Epidermal melanocyte (primary cell): ENCODE results near the gene PPP1R9A.

Experiments used
- DNase-seq: peaks from one replicate; pipeline ENCODE4 v3.0.0; 2011; ENCODE audit warnings: low spot score; ENCODE audit not compliant: insufficient read length

PPP1R9A gene

DNA sequence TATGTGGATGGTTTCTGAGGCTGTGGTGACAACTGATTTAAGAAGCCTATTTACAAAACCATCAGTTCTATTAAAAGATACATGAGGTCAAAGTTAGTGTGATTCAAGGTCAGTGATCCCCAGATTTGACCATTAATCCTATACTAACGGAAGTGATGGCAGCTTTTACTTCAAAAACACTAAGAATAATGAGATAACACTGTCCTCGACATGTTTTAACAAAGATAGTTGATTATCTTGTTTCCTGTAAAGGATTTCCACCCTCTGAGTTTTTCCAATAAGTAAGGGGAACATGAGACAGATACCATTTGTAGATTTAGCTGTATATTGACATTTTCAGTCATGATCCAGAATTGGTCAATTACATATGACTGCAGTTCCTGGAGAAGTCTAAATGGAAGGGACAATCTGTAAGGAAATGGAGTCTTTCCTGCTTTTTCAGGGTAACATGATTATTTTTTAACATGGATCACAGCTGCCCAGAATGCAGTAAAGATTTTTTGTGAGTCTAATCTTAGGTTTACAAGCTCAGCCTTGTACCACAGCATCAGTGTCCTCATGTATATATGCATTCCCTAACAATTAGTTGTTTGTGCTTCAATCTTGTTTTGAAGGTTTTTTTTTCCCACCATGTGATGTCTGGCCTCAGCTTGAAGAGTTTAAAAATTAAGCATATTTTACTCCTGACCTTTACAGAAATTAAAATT, 188.0 kb downstream of the PPP1R9A start:
- peak; percentile 19 for DNase-seq

GRCh38 chr7:95095966-95096540, 188.7 kb downstream of the PPP1R9A start:
- DNase-seq, result no peak

- DNase-seq, result no peak
Measured at GRCh38 chr7:95097291-95097690, 189.9 kb downstream of the PPP1R9A start.

- no peak for DNase-seq
Measured at GRCh38 chr7:95097851-95098250, 190.5 kb downstream of the PPP1R9A start.

GRCh38 chr7:95099106-95099505, 191.7 kb downstream of the PPP1R9A start:
- DNase-seq, result no peak

DNA sequence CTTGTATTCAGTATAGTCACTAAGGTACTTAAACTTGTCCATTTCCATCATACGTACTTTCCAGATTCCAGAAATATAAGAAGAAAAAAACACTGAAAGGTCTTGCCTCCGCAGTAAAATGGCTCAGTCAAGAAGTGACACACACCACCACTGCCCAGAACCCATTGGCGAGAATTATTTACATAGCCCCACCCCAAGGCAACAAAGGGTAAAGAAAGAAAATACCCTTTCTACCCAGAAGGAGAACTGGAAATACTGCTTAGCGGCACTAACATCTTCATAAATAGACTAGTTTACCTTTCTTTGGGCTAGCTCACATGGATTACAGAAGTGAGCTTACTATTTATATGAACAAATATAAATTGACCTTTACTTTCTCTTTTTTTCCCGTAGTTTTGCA, 194.0 kb downstream of the PPP1R9A start:
- no peak for DNase-seq

GRCh38 chr7:95102662-95103061, 195.3 kb downstream of the PPP1R9A start:
- DNase-seq, result no peak

DNA sequence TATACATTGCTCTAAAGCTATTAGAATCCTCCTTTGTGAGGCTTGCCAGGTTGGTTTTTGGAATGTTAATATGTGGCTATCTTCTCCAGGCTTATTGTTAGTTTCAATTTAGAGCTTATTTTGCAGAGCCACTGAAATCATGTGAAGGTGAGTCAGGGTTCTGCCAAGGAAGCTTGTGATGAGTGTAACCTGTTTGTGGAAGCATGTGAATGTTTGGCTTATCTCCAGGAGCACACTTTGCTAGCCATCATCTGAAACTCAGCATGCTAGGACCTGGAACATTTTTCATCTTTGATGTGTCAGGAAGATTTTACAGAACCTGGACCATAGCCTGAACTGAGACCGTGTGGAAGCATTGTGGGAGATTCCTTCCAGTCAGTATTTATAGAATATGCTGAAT, 197.3 kb downstream of the PPP1R9A start:
- DNase-seq, result no peak

DNA sequence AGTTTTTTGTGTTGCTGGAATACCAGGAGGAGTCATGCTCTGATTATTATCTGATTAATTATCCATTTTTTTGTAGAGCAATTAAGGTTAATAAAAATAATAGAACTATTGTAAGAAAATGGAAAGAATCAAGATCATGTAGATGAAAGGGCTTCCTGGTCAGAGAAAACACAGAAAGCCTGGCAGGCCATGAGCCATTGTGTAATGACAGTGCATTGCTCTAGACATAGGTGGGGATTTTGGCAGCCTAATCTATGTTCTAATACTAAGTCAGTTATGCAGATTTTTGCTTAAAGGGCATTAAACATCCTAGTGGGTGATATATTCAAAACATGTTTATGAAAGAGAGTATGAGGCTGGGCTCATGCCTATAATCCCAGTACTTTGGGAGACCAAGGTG, 198.2 kb downstream of the PPP1R9A start:
- no peak for DNase-seq

DNA sequence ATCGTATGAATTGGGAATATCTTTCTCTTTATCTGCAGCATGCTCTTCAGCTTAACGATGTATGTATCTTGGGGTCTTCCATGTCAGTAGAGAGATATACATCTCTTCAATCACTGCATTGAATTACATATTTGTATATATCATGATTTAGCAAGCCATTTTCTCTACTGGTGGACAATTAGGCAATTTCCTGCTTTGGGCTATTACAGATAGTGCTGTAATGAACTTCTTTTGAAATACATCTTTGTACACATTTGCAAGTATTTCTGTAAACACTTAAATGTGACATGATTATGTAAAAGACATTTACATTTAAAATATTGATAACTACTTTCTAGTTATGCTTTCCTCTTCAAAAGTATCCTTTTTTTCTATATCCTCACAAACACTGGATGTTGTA, 199.0 kb downstream of the PPP1R9A start:
- DNase-seq, result no peak

DNA sequence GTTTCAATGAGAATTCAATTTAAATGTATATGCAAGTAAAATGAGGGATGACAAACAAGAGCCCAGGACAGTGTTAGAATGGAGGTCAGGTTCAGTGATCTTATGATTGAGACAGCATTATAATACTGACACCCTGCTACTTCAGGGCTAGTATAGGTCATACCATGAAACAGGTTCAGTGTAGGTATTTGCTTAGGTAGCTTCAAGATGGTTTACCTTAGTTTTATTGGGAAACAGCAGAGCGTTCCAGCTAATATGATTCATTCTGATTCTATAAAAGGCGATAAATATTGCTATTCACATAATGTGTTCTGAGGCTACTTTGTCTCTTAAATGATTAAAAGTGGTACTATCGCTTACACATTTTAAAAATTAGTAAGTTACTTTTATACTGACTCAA, 203.3 kb downstream of the PPP1R9A start:
- no peak for DNase-seq

GRCh38 chr7:95113590-95113989, 206.2 kb downstream of the PPP1R9A start:
- no peak for DNase-seq

DNA sequence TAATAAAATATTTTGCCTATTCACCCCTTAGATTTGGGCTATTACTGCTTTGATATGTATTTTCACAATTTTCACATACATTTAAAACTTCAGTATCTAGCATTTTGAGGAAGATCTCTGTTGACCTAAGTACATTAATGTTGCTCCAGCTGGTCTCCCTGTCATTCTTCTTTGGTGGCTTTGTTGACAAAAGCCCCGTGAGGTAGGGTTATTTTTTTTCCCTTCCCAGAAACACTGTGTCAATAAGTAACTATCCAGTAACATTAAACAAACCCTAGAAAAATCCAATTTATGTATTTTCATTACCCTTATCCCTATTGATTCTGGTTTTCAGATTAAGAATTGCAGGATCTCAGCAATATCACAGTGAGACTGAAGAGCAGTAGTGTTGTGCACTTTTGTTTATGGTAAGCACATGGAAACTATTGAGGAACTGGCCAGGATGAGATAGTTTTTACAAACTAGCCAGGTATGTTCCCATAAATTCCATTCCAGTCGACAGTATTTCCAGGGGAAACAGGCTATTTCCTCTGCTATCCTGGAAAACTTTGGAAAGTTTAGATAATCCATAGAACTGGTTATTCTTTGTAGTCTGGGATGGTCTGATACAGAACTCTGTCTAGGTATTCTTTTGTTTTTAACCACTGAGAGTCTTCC, 218.8 kb downstream of the PPP1R9A start:
- DNase-seq, result no peak

DNA sequence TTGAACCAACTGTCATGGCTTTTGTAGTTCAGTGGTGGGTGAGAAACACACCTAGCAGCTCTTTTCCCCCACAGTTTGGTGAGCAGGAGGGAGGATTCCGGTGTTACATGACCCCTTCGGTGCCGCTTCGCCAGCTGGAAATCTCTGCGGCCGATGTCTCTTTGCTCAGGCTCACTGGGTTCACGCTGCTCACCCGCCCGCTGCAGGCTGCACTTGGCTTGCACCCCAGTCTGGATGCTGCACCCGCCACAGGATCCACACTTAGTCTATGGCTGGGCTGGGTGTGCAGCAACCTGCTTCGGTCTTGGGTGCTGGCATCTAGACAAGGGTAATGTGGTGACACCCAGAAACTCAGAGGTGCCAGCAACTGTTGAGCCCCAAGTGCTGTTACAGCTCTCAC, 225.1 kb downstream of the PPP1R9A start:
- no peak for DNase-seq

DNA sequence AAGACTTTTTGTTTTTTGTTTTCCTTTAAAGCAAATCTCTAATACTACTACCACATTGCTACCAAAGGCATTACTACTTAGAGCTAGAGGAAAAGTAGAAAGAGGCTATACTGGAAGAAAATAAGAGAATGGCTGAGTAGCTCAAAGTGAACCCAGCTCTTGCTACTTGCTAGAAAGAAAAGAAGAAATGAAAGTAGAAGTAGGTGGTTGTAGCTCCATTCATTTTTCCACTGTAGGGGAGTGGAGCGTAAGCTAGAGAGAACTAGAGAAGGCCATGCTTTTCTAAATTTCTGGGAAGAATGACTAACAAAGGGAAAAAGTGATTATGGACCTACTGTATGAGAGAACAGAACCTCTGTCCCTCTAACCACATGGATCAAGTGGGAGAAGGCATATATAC, 232.5 kb downstream of the PPP1R9A start:
- DNase-seq, result no peak

- no peak for DNase-seq
Measured at GRCh38 chr7:95141755-95142154, 234.4 kb downstream of the PPP1R9A start.

- DNase-seq, result no peak
Measured at GRCh38 chr7:95144256-95144655, 236.9 kb downstream of the PPP1R9A start.

- DNase-seq, result no peak
Measured at GRCh38 chr7:95155965-95156364, 248.6 kb downstream of the PPP1R9A start.

GRCh38 chr7:95157381-95157780, 250.0 kb downstream of the PPP1R9A start:
- no peak for DNase-seq

DNA sequence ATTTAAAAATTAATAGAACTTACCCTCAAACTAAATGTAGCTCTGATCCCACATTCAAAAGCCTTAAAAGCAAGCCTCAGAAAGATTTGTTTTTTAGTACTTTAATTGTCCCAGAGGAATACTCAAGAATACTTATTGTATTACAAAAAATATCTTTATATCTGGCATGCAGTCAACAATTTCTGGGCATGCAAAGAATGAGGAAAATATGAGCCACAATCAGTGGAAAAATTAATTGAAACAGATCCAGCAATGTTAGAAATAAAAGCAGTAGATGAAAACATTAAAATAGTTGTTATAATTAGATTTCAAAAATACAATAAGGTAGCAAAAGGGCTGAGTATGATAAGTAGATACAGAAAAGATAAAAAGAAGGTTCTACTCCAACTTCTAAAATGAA, 262.3 kb downstream of the PPP1R9A start:
- DNase-seq, result no peak

DNA sequence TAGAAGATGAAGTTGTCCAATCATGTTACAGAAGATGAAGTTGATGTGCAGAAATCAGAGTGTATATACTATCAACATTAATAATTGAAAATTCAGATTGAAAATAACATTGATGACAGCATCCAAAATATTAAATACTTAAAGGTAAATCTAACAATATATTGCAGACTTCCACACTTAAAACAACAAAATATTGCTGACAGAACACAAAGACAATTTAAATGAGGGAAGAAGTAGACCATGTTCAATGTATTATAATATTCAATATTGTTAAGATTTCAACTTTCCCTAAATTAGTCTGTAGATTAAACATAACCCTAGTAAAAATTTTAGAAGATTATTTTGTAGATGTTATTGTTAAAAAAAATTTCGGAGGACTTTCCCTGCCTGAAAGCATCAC, 265.0 kb downstream of the PPP1R9A start:
- no peak for DNase-seq

- no peak for DNase-seq
Measured at GRCh38 chr7:95190515-95190914, 283.1 kb downstream of the PPP1R9A start.

DNA sequence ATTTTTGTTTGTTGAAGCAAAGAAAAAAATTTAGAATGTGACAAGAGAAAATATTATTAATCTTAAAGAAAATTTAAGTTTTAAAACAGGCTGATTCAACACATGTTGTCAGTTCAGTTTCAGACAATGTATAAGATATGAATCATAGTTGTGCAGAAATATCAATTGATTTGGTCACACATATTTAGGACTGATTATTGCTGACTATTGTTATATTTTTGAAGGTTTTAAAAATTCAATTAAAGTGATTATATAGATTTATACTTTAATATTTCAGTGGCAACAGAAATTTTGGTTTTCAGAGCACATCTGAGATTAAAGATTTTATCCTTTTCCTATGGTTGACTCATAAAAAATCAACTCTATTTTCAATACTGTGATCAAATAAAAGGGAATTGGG, 284.4 kb downstream of the PPP1R9A start:
- no peak for DNase-seq
